SIG-M5 treated with dmso at 0.1 percent for 504 hours (cell line): ENCODE data around the gene ZNF598.

Source experiments
- DNase-seq: peaks from one replicate; lab custom pipeline; 2025; ENCODE audit not compliant: unreplicated experiment; lab: John Stamatoyannopoulos, UW

ZNF598 gene

GRCh38 chr16:2008009-2008526, 1.6 kb downstream of the ZNF598 start:
- peak; percentile 83 for DNase-seq

GRCh38 chr16:2007081-2007836, 2.4 kb downstream of the ZNF598 start:
- DNase-seq, result no peak

DNA sequence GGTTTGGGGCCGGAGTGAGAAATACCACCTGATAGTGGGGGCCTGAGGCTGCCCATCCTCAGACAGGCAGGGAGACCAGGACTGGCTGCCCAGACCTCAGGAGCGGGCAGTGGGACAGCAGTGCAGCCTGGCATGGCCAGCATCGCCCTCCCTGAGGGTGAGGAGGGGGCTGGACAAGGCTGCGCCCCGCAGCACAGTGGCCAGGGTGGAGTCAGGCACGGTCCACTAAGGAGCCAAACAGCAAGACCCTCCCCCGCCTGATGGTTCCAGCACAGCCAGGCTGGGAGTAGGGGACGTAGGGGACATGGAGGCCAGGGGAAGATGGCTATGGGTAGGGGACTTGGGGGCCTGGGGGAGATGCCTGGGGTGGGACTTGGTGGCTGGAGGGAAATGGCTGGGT, 3.3 kb downstream of the ZNF598 start:
- DNase-seq, result no peak

GRCh38 chr16:2005646-2006045, 4.0 kb downstream of the ZNF598 start:
- DNase-seq, result no peak

DNA sequence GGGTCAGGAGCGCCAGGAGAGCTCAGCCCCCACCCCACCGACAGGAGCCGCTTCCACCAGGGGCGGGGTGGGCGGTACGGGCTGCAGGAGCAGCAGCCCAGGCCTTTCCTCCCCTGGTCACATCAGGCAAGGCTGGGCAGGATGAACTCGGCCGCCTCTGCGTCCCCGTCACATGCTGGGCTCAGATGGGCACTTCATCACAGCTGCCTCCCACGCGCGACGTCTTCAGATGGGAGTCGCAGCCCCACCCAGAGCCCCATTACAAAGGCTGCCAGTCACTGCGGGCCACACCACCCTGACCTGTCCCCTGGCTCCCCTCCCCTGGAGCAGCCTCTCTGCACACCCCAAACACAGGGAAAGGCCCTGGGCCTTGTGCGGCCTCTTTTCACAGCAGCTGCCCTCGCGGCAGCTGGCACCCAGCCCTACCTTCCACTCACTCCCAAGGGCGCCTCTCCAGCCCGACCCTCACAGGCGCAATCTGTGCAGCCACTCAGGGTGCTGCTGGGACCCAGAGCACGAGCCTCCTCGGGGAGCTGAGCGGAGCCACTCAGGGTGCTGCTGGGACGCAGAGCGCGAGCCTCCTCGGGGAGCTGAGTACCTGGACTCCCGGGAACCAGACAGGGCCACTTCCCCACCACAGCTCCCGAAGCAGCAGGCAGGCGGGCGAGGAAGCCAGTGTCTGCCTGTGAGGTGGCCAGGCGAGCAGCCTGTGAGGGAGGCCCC, 4.7 kb downstream of the ZNF598 start:
- no peak for DNase-seq

GRCh38 chr16:2003827-2004641, 5.6 kb downstream of the ZNF598 start:
- DNase-seq, result peak; percentile 85

- no peak for DNase-seq
Observed at GRCh38 chr16:2003231-2003826, 6.3 kb downstream of the ZNF598 start.

DNA sequence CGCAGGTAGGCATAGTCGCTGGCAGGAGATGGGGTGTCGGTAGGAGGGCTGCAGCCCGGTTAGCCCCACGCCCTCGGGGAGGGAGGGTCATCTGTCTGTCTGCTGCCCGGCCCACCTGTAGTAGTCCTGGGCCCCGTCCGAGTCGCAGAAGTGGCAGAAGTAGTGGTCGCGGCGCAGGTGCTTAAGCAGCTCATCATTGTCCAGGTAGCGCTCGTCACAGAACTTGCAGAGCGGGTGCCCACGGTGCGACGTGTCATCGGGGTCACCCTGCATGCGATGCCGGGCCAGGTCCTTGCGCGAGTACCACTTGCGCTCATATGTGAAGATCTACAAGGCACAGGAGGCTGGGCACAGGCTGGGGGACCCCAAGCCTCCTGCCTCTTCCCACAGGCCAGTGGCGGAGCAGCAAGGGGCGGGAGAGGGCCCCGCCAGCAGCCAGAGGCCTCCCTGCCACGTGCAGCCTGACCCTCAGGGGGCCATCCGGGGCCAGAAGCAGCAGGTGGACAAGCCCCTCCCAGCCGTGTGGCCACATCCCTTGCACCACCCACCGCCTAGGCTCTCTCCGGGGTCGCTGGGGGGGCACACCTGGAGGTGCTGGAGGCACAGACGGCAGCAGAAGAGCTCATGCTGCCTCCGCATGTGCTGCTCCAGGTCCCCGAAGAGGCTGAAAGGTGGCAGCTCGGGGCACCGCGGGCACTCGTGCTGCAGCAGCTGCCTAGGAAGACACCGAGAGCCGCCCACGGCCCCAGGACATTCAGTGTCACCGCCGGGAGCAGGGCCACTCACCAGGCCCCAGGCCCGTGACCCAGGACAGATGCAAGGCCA, 7.0 kb downstream of the ZNF598 start:
- no peak for DNase-seq

- DNase-seq, result no peak
Observed at GRCh38 chr16:2001456-2002355, 7.9 kb downstream of the ZNF598 start.

DNA sequence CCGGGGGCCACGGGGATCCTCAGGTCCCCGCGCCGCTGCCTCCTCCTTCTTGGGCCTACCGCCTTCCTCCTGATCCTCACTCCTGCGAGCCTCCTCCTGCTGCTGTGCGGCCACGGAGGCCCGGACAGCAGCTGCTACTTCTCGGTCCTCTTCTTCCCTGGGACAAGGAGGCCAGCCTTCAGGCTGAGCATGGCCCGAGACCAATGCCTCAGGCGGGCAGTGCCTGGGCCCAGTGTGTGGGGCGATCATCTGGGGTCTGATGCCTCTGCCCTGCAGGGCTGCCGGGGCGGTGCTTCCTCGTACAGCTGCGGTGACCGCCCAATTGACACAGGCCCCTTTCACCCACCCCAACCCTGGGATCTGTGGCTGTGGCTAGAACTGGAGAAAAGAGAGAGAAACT, 8.6 kb downstream of the ZNF598 start:
- no peak for DNase-seq

GRCh38 chr16:1999866-2000514, 9.6 kb downstream of the ZNF598 start:
- no peak for DNase-seq

DNA sequence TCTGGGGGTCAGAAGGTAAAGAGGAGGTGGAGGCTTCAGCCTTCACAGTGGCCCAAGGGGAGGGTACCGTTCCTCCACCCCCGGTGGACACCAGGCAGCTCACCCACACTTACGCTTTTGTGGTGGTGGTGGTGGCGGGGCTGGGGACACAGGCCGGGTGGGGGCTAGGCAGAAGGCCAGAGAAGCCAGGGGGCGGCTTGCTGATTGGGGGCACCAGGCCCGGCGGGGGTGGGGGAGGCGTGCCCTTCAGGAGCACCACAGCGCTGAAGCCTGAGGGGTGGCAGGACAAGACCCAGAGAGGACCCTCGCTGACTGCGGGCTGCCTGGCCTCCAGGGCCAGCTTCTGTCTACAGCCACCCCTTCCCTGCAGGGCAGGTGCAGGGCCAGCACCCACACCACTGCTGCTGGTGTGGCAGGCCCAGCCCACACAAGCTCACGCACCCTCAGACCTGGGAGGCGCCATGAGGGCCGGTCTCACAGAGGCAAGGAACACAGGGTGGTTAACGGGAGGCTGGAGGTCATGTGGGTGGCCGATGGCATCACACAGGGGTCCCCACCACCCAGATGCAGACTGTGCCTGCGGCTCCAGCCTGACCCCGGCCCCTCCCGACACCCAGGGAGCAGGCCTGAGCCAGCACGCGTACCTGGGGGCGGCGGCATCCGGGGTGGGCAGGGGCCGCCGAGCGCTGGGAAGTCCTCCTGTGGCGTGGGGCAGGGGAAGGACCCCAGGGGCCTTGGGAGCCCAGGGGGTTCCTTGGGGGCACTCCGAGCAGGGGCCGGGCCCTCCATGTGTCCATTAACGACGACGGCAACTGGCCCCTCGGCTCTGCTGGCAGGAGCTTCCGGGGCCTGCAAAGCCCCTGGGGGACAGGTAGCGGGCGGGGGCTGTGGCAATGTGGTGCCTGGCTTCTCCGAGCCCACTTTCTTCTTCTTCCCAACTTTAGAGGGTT, 10.5 kb downstream of the ZNF598 start:
- DNase-seq, result no peak

GRCh38 chr16:1998360-1998835, 11.2 kb downstream of the ZNF598 start:
- no peak for DNase-seq

GRCh38 chr16:1997494-1998359, 11.9 kb downstream of the ZNF598 start:
- DNase-seq, result no peak

DNA sequence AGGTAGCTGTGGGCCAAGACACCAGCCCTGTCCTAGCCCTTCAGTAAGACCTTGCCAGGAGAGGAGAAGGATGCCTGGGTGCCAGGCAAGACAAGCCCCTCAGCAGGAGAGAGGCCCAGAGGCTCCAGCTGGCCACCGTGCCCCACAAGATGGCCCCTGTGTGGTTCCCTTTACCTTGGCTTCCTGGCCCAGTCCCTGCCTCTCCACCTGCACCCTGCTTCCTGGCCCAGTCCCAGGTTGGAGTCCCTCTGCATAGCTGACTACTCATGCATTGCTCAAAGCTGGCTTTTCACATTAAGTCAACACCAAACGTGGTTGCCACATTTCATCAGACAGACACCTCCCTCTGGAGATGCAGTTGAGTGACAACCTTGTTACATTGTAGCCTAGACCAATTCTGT, 15.9 kb downstream of the ZNF598 start:
- peak; percentile 42 for DNase-seq

DNA sequence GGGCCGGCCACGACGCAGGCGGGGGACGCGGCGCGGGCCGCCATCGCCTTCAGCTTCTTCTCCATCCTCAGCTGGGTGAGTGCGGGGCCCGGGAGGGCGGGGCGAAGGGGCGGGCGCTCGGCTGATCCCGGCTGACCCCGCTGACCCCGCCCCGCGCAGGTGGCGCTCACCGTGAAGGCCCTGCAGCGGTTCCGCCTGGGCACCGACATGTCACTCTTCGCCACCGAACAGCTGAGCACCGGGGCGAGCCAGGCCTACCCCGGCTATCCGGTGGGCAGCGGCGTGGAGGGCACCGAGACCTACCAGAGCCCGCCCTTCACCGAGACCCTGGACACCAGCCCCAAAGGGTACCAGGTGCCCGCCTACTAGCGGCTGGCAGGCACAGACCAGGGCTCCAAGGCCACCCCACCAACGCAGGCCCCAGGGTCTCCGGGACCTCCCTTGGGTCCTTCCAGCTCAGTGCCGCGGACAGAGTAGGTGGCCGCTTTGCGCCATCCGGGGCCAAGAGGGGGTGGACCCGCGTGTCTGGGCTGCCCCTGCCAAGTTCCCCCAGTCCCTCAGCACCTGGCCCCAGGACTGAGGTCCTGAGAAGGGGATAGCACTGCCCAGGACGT, 16.8 kb downstream of the ZNF598 start:
- DNase-seq, result no peak
